Smooth muscle cell (in vitro differentiated cells): Measurements from ENCODE around the gene ATP5F1D. TPM values are rescaled to one million over a fixed set of nuclear protein-coding genes. Genes with fewer than 3 reads are reported as not detected.

ENCODE experiments used
- DNase-seq: peaks from one replicate; lab custom pipeline; 2025; ENCODE audit not compliant: unreplicated experiment; lab: John Stamatoyannopoulos, UW
- H2AFZ ChIP-seq: fragments of 200-600 bp; sonication (generic); 2 replicates; pipeline ENCODE4 v1.6.0; 2016; ENCODE audit warnings: antibody characterized with exemption, low read depth, mild to moderate bottlenecking
- H3F3A ChIP-seq: fragments of 200-600 bp; sonication (generic); 2 replicates; pipeline ENCODE4 v1.6.0; 2017; ENCODE audit warnings: antibody characterized with exemption, low read depth
- H3K27ac ChIP-seq: fragments of 200-600 bp; sonication (generic); 2 replicates; pipeline ENCODE4 v1.5.1; 2016; ENCODE audit warnings: low read depth, mild to moderate bottlenecking
- H3K27me3 ChIP-seq: fragments of 200-600 bp; sonication (generic); 2 replicates; pipeline ENCODE4 v1.6.1; 2016; ENCODE audit warnings: low read depth, mild to moderate bottlenecking
- H3K36me3 ChIP-seq: fragments of 200-600 bp; sonication (generic); 2 replicates; pipeline ENCODE4 v1.5.1; 2016; ENCODE audit warnings: low read depth
- H3K4me1 ChIP-seq: fragments of 200-600 bp; sonication (generic); 2 replicates; pipeline ENCODE4 v1.5.1; 2016; ENCODE audit warnings: low read depth
- H3K4me2 ChIP-seq: fragments of 200-600 bp; sonication (generic); 2 replicates; pipeline ENCODE4 v1.6.0; 2016; ENCODE audit warnings: mild to moderate bottlenecking
- H3K4me3 ChIP-seq: fragments of 200-600 bp; sonication (generic); 2 replicates; pipeline ENCODE4 v1.5.1; 2016; ENCODE audit warnings: mild to moderate bottlenecking
- H3K79me2 ChIP-seq: fragments of 200-600 bp; sonication (generic); 2 replicates; pipeline ENCODE4 v1.6.0; 2016; ENCODE audit warnings: low read depth, mild to moderate bottlenecking
- H3K9ac ChIP-seq: fragments of 200-600 bp; sonication (generic); 2 replicates; pipeline ENCODE4 v1.6.0; 2016; ENCODE audit warnings: low read depth
- H3K9me3 ChIP-seq: fragments of 200-600 bp; sonication (generic); replicated peaks from 2 replicates; pipeline ENCODE4 v1.5.1; 2016; ENCODE audit warnings: low read depth
- H4K20me1 ChIP-seq: fragments of 200-600 bp; sonication (generic); 2 replicates; pipeline ENCODE4 v1.6.0; 2016; ENCODE audit warnings: low read depth
- WGBS: methylation state at CpG from one replicate; pipeline ENCODE4 v1.1.7; 2016; ENCODE audit warnings: low lambda C conversion rate; 5-methylcytosine and 5-hydroxymethylcytosine counted together
- polyA plus RNA-seq: library from polyadenylated mRNA; unstranded; fragments of >200 nt; fragmentation: Nextera tagmentation; extraction: Ambion mirVana; gene quantifications from 2 replicates; pipeline ENCODE4 v1.2.1, GENCODE V29; 2016
- total RNA-seq: library from RNA; depleted of rRNA; stranded (reverse); fragments of >200 nt; gene quantifications from 2 replicates; pipeline ENCODE4 v1.2.3, GENCODE V29; 2014
- TF ChIP-seq, protein P1 (sequence below): fragments of 200-600 bp; sonication (generic); IDR thresholded peaks from 2 replicates; pipeline ENCODE4 v1.5.1; 2017; ENCODE audit warnings: borderline replicate concordance, mild to moderate bottlenecking, antibody characterized with exemption; ENCODE audit not compliant: insufficient read depth, poor library complexity, severe bottlenecking

ATP5F1D gene
- total and polyA plus RNA-seq, 2 experiments from 2014 or later = 68.8 to 272 TPM

DNA sequence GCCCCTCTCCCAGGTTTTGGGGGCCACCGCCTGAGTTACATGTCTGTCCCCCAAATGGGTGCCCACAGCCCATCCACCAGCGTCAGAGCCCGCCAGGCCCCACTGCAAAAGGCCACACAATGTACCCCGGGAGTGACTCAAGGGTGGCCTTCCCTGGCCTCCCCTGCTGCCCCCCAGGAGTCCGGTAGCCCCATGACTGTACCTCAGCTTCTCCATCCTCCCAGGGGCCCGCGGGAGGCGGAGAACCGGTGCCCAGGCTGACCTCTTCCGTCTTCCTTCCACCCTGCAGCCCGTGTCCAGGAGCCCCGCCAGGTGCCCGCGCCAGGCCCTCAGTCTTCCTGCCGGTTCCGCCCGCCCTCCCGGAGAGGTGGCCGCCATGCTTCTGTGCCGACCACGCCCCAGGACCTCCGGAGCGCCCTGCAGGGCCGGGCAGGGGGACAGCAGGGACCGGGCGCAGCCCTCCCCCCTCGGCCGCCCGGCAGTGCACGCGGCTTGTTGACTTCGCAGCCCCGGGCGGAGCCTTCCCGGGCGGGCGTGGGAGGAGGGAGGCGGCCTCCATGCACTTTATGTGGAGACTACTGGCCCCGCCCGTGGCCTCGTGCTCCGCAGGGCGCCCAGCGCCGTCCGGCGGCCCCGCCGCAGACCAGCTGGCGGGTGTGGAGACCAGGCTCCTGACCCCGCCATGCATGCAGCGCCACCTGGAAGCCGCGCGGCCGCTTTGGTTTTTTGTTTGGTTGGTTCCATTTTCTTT, 14.1 kb upstream of the ATP5F1D start:
- Histone ChIP-seq H3K4me3 (no peak overlapping the region), H3K9me3 (no peaks in the 10 kb centered on the region), H3K9ac (no peak overlapping the region), H3K4me2 (no peak overlapping the region), H3K79me2 (no peaks in the 10 kb centered on the region), H3K36me3 (no peaks in the 10 kb centered on the region), H3F3A (peaks cover 3% of the 10 kb centered on the region), H3K27ac (no peak overlapping the region), H3K27me3 (no peaks in the 10 kb centered on the region), H2AFZ (no peak overlapping the region), H4K20me1 (peaks cover 42% of the 10 kb centered on the region), H3K4me1 (no peaks in the 10 kb centered on the region)
- TF ChIP-seq, protein P1, sequence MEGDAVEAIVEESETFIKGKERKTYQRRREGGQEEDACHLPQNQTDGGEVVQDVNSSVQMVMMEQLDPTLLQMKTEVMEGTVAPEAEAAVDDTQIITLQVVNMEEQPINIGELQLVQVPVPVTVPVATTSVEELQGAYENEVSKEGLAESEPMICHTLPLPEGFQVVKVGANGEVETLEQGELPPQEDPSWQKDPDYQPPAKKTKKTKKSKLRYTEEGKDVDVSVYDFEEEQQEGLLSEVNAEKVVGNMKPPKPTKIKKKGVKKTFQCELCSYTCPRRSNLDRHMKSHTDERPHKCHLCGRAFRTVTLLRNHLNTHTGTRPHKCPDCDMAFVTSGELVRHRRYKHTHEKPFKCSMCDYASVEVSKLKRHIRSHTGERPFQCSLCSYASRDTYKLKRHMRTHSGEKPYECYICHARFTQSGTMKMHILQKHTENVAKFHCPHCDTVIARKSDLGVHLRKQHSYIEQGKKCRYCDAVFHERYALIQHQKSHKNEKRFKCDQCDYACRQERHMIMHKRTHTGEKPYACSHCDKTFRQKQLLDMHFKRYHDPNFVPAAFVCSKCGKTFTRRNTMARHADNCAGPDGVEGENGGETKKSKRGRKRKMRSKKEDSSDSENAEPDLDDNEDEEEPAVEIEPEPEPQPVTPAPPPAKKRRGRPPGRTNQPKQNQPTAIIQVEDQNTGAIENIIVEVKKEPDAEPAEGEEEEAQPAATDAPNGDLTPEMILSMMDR = no peak
- DNase-seq = no peak
- 94% methylated on average over 55 of the region's 56 CpGs for WGBS

GRCh38 chr19:1228161-1228957, 13.2 kb upstream of the ATP5F1D start:
- H3K4me3 ChIP-seq = no peak overlapping the region
- H3K9ac ChIP-seq = no peak overlapping the region
- H3K27ac ChIP-seq = no peak overlapping the region
- H3K4me1 ChIP-seq = no peaks in the 10 kb centered on the region
- H3K79me2 ChIP-seq = no peaks in the 10 kb centered on the region
- no peaks in the 10 kb centered on the region for H3K36me3 ChIP-seq
- H3K4me2 ChIP-seq = no peak overlapping the region
- no peaks in the 10 kb centered on the region for H3K27me3 ChIP-seq
- H2AFZ ChIP-seq = no peak overlapping the region
- DNase-seq = no peak
- TF ChIP-seq, protein P1 = no peak
- H3F3A ChIP-seq = peaks cover 8% of the 10 kb centered on the region
- WGBS = 97% methylated on average over 60 of the region's 100 CpGs
- H4K20me1 ChIP-seq = peaks cover 46% of the 10 kb centered on the region
- no peaks in the 10 kb centered on the region for H3K9me3 ChIP-seq

GRCh38 chr19:1229056-1229923, 12.3 kb upstream of the ATP5F1D start:
- no peaks in the 10 kb centered on the region for H3K36me3 ChIP-seq
- peaks cover 52% of the 10 kb centered on the region for H4K20me1 ChIP-seq

More at GRCh38 chr19:1229056-1229923, 12.3 kb upstream of the ATP5F1D start:
- no peaks in the 10 kb centered on the region for H3K79me2 ChIP-seq
- no peak overlapping the region for H3K9ac ChIP-seq
- no peak overlapping the region for H2AFZ ChIP-seq
- H3K27ac ChIP-seq = no peak overlapping the region
- H3F3A ChIP-seq = peaks cover 8% of the 10 kb centered on the region
- no peak for DNase-seq
- no peaks in the 10 kb centered on the region for H3K9me3 ChIP-seq
- no peak overlapping the region for H3K4me2 ChIP-seq
- 98% methylated on average over 89 of the region's 158 CpGs for WGBS
- TF ChIP-seq, protein P1 = no peak
- no peaks in the 10 kb centered on the region for H3K4me1 ChIP-seq
- H3K27me3 ChIP-seq = no peaks in the 10 kb centered on the region
- no peak overlapping the region for H3K4me3 ChIP-seq
